ENCODE data around the gene CHN2. TPM values are rescaled to one million over a fixed set of nuclear protein-coding genes. Genes with fewer than 3 reads are reported as not detected.

CHN2 gene
- 4.7 and 17.2 TPM in 2 replicates for total RNA-seq (2014; rRNA removed; shearing (Covaris generic))

DNA sequence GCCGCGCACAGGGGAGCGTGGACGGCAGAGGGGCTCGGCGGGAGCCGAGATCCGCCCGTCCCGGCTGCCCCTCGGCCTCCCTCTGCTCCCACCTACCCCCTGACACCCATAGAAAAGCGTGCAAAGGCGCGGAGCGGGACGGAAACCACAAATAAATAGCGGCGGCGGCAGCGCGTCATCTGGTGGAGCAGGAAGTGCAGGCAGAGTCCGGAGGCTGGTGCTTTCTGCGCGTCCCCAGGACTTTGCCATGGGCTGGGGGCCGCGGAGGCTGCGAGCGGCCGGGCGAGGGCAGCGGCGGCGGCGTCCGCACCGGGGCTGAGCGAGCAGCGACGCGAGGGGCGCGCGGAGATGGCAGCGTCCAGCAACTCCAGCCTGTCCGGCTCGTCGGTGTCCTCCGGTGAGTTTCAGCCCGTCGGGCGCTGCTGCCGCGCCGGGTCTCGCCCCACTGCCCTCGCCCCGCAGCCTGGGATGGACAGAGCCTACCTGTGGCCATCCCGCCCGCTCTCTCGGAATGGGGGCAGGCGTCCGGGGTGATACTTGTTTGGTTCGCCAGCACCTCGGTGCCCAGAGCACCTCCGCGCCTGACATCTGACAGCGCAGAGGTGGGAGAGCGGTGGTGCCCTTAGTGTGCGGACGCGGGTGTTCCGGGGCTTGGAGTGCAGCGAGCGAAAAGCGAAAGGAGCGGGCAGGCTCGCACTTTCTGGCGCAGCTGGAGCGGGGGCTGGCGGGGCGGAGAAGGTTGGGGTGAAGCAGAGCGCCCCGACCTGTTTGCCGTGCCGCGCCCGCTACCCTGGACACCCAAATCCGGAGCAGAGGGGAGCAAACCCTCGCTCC, at the start of gene CHN2:
TSS of gene CHN2 (plus strand) at position 182 of the 834 bp plus-strand sequence.
- DNase-seq (ENCODE audit: low spot score), result peak; percentile 62

DNA sequence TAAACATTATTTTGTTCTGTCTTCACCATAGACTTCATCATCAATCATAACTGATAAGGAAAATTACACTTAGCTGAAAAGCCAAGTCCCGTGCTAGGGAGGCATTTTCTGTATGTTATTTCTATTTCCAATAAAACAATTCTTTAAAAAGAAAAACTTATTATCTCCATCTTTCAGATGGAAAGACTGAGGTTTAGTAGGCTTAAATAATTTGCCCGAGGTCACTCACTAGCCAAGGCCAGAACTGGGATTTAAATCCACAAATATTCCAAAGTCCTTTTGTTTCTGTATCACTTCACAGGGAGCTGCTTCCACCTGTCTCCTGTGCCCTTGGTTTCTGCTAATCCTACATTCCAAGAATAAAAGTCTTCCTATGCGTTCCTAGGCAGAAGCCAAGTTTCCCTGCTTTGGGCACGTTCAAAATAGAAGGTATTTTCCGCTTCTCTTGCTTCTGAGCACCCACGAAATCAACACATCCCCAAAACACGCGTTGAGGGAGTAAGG, 49.0 kb upstream of the CHN2 start:
- no peak for DNase-seq (ENCODE audit: low spot score)

DNA sequence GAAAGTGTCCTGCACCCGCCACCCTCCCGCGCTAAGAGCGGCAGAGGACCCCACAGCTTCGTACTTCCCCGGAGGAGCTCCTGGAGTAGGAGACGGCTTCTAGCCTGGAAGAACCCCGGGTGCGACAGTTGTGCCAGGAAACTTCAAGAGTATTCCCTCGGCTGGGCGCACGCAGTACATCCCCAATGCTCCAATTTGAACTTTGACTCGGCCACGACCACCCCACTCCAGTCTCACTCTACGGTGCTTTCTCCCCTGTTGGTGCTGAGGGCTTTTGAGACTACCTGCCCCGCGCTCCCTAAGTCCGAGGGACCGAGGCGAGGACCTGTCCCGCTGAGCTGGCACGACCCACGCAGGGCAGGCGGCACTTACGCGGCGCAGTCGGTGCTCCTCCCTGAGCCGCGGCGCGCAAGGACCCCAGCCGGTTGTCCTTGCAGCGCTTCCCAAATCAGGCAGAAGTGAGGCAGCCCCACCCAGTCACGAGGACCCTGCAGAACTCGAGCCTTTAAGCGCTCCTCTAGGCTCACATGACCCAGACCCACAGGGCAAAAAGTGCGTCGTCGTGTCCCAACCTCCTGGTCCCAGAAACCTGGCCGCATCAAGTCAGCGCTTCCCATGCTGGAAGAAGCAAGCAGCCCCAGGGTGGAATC, 48.4 kb upstream of the CHN2 start, which contains the start of gene CPVL:
TSS of gene CPVL (minus strand) at position 481 of the 650 bp plus-strand sequence. CDS start 25,476 bp downstream, outside the sequence.
- DNase-seq (ENCODE audit: low spot score), result peak; percentile 93

DNA sequence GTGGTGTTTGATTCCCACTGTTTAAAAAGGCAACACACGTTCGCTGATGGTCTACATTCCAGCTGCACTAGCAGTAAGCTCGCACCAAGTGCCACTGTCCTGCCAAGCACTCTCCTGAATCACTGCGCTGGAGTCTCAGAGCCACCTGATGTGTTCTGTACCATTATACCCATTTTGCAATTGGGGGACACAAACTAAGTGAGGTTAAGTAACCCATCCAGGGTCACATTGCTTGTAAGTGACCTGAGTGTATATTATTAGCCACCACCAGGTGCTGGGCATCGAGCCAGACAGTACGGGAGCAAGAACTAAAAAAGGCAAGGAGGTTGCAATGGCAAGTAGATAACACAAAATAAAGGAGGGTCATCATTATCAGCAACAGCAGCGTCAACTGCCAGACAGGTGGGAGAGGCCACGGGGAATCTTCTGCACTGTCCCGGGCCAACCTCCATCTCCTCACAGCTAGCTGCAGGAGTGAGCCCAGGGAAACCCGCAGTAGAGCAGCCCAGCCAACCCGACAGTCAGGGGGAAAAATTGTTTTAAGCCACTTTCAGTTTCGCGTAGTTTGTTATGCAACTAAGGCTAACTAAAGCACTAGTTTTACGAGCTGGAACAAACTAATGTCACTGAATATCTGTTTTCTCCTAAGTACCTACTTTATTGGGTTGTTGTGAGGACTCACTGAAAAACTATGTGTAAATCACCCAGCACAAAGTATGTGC, 47.5 kb upstream of the CHN2 start:
- DNase-seq (ENCODE audit: low spot score), result peak; percentile 59

DNA sequence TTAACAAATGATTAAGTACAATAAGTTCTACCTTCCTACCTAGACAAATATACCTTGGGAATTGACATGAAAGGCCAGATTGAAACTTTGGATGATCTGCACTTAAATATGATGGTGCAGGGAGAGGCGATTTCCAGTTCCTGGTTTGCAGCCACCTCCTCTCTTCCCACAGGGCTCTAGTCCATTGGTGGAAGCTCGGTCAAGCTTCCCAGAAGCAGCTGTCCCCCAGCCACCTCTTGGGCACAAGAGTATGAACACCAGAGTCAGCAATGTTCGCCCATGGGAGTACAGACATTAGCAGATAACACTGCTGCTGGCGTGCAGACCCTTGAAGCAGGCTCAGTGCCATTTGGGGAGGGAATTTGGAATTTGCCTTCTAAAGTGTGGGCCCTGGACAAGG, 46.8 kb upstream of the CHN2 start:
- DNase-seq (ENCODE audit: low spot score), result no peak

DNA sequence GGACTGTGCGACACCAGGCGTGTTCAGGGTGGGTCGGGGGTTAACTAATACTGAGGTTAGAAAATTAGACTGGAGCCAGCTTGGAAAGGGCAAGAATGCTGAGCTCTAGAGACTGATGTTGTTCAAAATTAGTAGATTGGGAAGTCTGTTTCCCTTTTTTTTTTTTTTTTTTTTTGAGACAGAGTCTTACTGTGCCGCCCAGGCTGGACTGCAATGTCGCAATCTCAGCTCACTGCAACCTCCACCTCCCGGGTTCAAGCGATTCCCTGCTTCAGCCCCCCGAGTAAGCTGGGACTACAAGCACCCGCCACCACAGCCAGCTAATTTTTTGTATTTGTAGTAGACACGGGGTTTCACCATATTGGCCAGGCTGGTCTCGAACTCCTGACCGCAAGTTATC, 45.5 kb upstream of the CHN2 start:
- no peak for DNase-seq (ENCODE audit: low spot score)

DNA sequence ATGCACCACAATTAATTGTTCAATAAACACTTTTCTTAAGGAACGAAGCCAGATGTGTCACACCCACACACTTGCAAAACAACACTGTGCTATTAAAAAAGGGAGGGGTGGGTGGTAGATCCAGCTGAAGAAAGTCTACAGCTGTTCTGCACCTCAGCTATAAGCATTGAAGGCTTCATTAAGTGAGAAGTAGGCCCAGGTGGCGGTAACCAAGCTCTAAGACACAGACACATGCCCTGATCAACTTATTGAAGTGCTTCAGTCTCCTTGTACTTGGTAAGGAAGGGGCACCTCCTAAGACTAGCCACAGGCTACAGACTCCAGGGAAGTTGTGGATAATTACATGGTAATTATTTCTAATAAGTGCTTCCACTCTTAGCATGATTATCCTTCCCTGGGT, 43.7 kb upstream of the CHN2 start:
- DNase-seq (ENCODE audit: low spot score), result no peak

DNA sequence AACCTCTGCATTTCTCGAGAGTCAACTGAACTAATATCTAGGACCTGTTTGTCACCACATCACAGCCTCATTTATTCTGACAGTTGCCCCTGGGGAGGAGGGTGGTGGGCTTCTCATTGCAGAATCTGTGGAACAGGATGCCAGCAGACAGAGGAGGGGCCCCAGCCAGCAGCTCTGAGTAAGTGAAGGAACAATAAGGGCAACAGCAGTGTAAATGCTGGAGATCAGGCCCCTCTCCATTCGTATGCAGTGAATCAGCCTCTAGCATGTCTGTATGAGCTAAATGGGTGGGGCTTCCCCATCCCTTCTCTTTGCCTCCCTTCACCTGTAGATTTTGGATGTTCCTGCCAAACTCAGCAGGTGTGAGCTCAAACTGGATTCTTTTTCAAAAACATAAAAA, 40.5 kb upstream of the CHN2 start:
- no peak for DNase-seq (ENCODE audit: low spot score)

DNA sequence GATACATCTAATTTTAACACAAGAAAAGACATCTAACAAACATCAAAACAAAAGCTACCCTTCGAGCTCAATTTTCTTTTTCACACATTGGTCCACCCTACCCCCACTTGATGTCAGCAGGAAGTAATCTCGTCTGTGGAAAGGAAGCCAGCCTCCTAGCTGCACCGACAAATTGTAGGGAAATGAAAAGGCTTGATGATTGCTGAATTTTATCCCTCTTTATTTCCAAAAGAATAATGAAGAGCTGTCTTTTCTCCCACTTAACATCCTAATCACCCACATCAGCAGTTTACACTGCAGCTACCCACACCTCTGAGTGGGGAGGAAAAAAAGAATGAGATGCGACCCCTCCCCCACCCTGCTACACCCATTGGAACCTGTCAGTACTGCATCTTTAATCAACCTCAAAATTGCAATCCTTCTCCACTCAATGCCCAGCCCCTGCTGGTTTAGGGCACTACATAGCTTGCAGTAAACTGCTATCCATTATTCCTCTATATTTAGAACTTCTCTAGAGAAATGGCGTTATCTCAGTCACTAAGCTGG, 37.6 kb upstream of the CHN2 start:
- DNase-seq (ENCODE audit: low spot score), result no peak

DNA sequence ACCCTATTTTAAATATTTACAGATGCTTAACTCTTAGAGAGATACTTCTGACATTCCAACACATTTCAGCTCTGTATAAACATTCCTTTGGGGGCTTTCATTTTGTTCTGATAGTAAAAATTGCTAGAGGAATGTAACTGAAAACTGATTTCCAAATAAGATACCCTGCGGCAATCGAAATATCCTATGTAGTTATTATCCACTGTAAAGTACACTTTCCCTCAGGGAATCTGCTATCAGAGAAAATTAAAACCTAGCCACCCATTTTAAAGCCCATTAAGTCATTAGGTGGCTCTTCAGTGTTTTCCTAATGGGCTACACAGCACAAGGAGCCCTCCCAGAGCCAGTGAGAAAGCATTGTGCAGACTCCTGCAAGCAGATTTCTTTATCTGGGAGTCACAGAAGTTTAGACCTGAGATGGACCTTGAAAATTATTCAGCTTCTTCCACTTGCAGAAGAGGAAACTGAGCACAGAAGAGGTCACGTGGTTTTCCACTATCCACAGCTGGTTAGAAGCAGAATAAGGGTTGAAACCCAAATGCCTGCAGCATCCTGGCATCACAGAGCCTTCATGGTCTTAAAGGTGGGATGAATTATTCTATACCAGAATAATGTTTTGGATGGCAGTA, 35.7 kb upstream of the CHN2 start:
- DNase-seq (ENCODE audit: low spot score), result no peak

DNA sequence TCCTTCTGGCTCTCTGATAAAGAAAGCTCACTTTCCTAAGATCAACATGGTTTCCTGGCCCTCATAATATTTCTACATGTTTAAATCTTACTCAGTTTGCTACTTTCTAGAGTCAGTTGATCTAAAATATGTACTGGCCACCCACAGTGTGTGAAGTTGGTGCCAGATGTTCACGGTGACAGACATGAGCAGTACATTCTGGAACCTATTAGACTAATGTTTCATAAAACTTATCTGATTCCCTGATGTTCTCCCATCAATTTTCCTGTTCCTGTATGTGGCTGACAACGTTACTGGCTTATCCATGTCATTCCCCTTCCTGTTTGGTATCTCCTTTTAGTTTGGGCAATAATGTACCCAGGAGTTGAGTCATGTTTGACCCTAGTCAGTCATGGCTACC, 34.5 kb upstream of the CHN2 start:
- DNase-seq (ENCODE audit: low spot score), result no peak

DNA sequence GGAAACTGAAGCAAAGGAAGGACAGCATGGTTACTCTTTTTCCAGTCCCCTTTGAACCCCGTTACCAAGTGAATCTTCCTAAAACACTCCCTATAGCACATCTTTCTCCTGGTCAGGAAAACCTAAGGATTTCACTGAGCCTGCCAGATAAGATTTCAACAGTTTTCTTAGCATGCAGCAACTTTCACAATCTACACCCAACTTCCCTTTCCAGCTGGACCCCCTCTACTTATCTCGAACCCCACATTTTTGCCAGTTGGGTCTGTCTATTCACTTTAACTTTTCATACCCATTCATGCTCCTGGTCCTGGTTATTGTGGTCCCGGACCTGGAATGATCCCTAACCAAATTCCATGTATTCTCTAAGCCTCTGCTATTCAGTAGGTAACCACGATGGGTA, 33.3 kb upstream of the CHN2 start:
- DNase-seq (ENCODE audit: low spot score), result no peak

DNA sequence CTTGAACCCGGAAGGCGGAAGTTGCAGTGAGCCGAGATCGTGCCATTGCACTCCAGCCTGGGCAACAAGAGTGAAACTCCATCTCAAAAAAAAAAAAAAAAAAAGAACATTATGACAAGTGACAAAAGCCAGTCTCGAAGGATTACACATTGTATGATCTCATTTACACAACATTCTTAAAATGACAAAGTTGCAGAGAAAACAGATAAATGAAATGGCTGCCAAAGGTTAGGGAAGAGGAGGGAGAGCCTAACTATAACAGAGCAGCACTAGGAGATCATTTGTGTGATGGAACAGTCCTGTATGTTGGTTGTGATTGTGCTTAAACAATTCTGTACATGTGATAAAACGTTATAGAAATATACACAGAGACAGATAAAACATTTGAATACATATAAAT, 32.0 kb upstream of the CHN2 start:
- no peak for DNase-seq (ENCODE audit: low spot score)

DNA sequence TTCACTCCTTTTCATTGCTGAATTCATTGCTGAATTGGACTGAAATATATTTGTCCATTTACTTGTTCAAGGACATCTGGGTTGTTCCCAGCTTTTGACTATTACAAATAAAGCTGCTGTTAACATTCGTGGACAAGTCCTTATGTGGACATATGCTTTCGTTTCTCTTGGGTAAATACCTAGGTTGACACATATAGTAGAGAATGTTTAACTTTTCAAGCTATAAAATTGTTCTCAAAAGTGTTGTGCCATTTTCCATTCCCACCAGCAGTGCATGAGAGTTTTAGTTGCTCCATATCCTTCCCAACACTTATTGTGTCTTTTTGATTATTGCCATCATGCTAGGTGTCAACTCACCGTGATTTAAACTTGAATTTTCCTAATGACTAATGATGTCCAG, 30.7 kb upstream of the CHN2 start:
- no peak for DNase-seq (ENCODE audit: low spot score)

DNA sequence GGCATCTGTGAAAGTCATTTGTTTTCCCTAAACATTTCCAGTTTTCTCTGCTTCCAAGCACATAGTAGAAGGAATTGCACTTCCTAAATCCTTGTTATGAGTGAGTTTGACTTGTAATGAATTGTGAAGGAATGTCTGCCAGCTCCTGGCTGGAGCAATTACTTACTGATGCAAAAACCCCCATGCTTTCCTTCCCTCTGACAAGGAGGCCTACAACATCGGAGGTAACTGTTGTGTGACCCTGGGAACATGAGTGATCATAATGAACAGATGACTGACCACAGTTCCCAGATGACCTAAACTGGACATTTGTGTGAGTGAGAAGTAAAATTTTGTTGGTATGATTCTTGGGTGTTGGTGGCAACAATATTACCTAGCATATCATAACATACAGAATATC, 26.9 kb upstream of the CHN2 start:
- DNase-seq (ENCODE audit: low spot score), result no peak

DNA sequence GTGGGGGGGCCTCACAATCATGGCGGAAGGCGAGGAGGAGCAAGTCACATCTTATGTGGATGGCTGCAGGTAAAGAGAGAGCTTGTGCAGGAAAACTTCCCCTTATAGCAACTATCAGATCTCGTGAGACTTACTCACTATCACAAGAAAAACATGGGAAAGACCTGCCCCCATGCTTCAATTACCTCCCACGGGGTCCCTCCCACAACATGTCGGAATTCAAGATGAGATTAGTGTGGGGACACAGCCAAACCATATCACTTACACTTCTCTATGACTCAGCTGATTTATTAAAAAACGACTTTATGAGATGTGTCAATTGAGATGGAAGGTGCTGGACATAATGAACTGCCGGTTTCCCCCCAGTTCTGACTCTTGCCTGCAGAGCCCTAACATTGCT, 23.8 kb upstream of the CHN2 start:
- no peak for DNase-seq (ENCODE audit: low spot score)

DNA sequence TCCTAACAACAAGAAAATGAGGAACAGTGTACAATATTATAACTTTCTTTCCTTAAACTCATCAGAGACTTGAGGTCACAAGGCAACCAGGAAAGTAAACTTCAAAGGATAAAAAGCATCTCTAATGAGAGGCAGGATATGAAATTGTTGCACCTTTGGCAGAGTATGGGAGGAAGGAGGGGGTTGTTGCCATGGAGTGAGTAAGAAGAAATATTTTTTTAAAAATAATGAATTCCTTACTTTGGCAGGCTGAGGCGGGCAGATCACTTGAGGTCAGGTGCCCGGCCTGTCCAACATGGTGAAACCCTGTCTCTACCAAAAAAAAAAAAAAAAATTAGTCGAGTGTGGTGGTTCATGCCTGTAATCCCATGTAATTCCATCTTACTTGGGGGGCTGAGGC, 21.1 kb upstream of the CHN2 start:
- DNase-seq (ENCODE audit: low spot score), result no peak

DNA sequence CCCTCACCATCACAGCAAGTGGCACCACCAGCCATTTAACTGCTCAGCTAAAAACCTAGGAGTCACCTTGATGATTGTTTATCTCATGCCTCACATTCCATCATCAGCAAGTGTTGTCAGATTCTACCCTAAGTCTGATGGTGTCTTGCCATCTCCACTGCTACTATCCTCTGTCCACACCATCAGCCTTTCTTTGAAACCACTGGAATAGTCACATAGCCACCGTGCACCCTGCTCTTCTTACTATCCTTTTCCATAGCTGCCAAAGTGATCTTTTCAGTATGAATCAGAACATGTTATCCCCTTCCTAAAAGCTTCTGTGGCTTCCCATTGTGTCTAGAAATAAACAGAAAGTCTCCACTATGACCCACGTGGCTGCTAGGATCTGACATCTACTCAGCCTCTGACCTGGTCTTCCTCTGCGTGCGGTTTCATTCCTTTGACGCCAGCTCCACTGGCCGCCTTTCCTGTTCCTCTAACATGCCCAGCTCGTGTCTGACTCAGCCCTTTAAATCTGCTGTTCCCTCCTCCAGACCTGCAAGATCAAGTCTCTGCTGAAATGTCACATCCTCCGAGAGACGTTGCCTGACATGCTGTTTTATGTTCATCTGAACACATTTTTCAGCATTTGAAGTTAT, 16.5 kb upstream of the CHN2 start:
- DNase-seq (ENCODE audit: low spot score), result peak; percentile 93

DNA sequence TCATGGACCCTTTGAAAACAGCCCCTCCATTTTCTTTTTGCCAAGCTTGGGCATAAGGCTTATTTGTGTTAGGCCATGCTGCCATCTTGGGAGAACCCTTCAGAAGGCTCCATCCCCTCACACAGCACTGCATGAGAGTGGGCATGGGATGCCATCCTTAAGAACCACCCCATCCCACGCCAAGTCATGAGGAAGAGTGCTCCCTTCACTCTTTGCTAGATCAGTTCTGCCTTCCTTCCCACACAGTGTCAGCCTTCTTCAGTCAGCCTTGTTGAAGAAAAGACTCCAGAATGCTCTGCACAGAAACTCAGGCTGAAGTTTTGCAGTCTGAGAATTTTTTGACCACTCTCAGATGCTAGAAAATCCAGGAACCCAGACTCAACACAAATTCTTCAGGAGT, 15.5 kb upstream of the CHN2 start:
- no peak for DNase-seq (ENCODE audit: low spot score)

DNA sequence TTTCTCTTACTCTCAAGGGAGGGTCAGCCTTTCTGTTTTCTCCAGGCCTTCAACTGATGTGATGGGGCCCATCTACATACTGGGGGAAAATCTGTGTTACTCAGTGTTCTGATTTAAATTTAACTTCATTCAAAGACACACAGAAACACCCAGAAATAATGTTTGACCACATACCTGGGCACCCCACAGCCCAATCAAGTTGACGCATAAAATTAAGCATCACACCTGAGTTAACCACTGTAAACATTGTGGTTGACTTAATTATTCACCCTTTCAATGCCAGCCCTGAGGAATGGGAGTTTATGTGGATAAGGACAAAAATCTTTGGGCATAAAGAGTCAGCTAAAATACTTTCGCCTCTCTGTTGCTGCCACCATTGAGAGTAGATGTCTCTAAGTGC, 10.0 kb upstream of the CHN2 start:
- no peak for DNase-seq (ENCODE audit: low spot score)

DNA sequence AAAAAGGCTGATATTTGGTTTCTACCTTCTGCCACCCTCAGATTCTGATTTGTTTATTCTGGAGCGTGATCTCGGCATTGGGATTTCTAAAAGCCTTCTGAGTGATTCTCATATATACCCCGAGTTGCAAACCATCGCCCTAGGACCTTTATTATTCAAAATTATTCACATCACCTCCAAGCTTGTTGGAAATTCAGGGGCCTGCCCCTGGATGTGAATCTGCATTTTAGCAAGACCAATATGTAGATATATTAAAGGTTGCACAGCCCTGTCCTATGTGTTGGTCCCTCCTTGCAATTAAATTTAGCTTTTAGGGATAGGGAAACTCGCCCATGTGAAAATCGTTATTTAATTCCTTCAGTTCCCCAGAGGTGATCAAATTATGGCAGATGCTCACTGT, 9.0 kb upstream of the CHN2 start:
- DNase-seq (ENCODE audit: low spot score), result no peak
